ENCODE results near the gene GABBR2.

Gene GABBR2

GRCh38 chr9:98572796-98573195 lies 135.9 kb downstream of the GABBR2 start:
- Mint-ChIP-seq H3K4me1 (ENCODE audit: low read depth) (peaks cover 17% of the 10 kb centered on the region), H3K27ac (no peak overlapping the region), H3K27me3 (ENCODE audit: low read depth) (peaks cover 36% of the 10 kb centered on the region), H3K36me3 (ENCODE audit: low read depth) (no peaks in the 10 kb centered on the region), H3K9me3 (no peaks in the 10 kb centered on the region), H3K4me3 (no peak overlapping the region)

GRCh38 chr9:98572054-98572627 lies 136.6 kb downstream of the GABBR2 start:
- H3K36me3 Mint-ChIP-seq (ENCODE audit: low read depth): no peaks in the 10 kb centered on the region
- H3K4me1 Mint-ChIP-seq (ENCODE audit: low read depth): peaks cover 17% of the 10 kb centered on the region
- H3K27me3 Mint-ChIP-seq (ENCODE audit: low read depth): peaks cover 35% of the 10 kb centered on the region
- no peak overlapping the region for H3K27ac Mint-ChIP-seq
- no peak overlapping the region for H3K4me3 Mint-ChIP-seq
- no peaks in the 10 kb centered on the region for H3K9me3 Mint-ChIP-seq

GRCh38 chr9:98571643-98572042 lies 137.1 kb downstream of the GABBR2 start:
- no peak overlapping the region for H3K27ac Mint-ChIP-seq
- H3K4me1 Mint-ChIP-seq (ENCODE audit: low read depth): peaks cover 17% of the 10 kb centered on the region
- H3K27me3 Mint-ChIP-seq (ENCODE audit: low read depth): peaks cover 34% of the 10 kb centered on the region
- no peak overlapping the region for H3K4me3 Mint-ChIP-seq
- no peaks in the 10 kb centered on the region for H3K36me3 Mint-ChIP-seq (ENCODE audit: low read depth)
- H3K9me3 Mint-ChIP-seq: no peaks in the 10 kb centered on the region

- H3K27me3 Mint-ChIP-seq (ENCODE audit: low read depth): peaks cover 29% of the 10 kb centered on the region
- H3K9me3 Mint-ChIP-seq: no peaks in the 10 kb centered on the region
- no peak overlapping the region for H3K27ac Mint-ChIP-seq
- H3K4me1 Mint-ChIP-seq (ENCODE audit: low read depth): peaks cover 11% of the 10 kb centered on the region
- no peak overlapping the region for H3K4me3 Mint-ChIP-seq
- H3K36me3 Mint-ChIP-seq (ENCODE audit: low read depth): no peaks in the 10 kb centered on the region
Observed at GRCh38 chr9:98570663-98571440, 137.9 kb downstream of the GABBR2 start.

GRCh38 chr9:98570055-98570454 lies 138.7 kb downstream of the GABBR2 start:
- no peak overlapping the region for H3K4me3 Mint-ChIP-seq
- no peak overlapping the region for H3K27ac Mint-ChIP-seq
- H3K36me3 Mint-ChIP-seq (ENCODE audit: low read depth): no peaks in the 10 kb centered on the region
- H3K4me1 Mint-ChIP-seq (ENCODE audit: low read depth): peaks cover 3% of the 10 kb centered on the region
- no peaks in the 10 kb centered on the region for H3K9me3 Mint-ChIP-seq
- peaks cover 24% of the 10 kb centered on the region for H3K27me3 Mint-ChIP-seq (ENCODE audit: low read depth)

- Mint-ChIP-seq H3K4me1 (ENCODE audit: low read depth) (no peaks in the 10 kb centered on the region), H3K27ac (no peak overlapping the region), H3K4me3 (no peak overlapping the region), H3K9me3 (no peaks in the 10 kb centered on the region), H3K27me3 (ENCODE audit: low read depth) (peaks cover 20% of the 10 kb centered on the region), H3K36me3 (ENCODE audit: low read depth) (no peaks in the 10 kb centered on the region)
Observed at GRCh38 chr9:98569491-98569890, 139.2 kb downstream of the GABBR2 start.

GRCh38 chr9:98568909-98569469 lies 139.7 kb downstream of the GABBR2 start:
- H3K27ac Mint-ChIP-seq: no peak overlapping the region
- H3K36me3 Mint-ChIP-seq (ENCODE audit: low read depth): no peaks in the 10 kb centered on the region
- H3K27me3 Mint-ChIP-seq (ENCODE audit: low read depth): peaks cover 20% of the 10 kb centered on the region
- H3K4me1 Mint-ChIP-seq (ENCODE audit: low read depth): no peaks in the 10 kb centered on the region
- no peak overlapping the region for H3K4me3 Mint-ChIP-seq
- H3K9me3 Mint-ChIP-seq: no peaks in the 10 kb centered on the region

GRCh38 chr9:98568234-98568908 lies 140.4 kb downstream of the GABBR2 start:
- H3K36me3 Mint-ChIP-seq (ENCODE audit: low read depth): no peaks in the 10 kb centered on the region
- H3K27ac Mint-ChIP-seq: no peak overlapping the region
- no peaks in the 10 kb centered on the region for H3K4me1 Mint-ChIP-seq (ENCODE audit: low read depth)
- no peaks in the 10 kb centered on the region for H3K9me3 Mint-ChIP-seq
- no peak overlapping the region for H3K4me3 Mint-ChIP-seq
- peaks cover 15% of the 10 kb centered on the region for H3K27me3 Mint-ChIP-seq (ENCODE audit: low read depth)

GRCh38 chr9:98567540-98568233 lies 141.0 kb downstream of the GABBR2 start:
- no peaks in the 10 kb centered on the region for H3K9me3 Mint-ChIP-seq
- peaks cover 15% of the 10 kb centered on the region for H3K27me3 Mint-ChIP-seq (ENCODE audit: low read depth)
- no peaks in the 10 kb centered on the region for H3K4me1 Mint-ChIP-seq (ENCODE audit: low read depth)
- no peaks in the 10 kb centered on the region for H3K36me3 Mint-ChIP-seq (ENCODE audit: low read depth)
- no peak overlapping the region for H3K27ac Mint-ChIP-seq
- H3K4me3 Mint-ChIP-seq: no peak overlapping the region

- Mint-ChIP-seq H3K9me3 (no peaks in the 10 kb centered on the region), H3K4me3 (no peak overlapping the region)
Observed at GRCh38 chr9:98565152-98566135, 143.3 kb downstream of the GABBR2 start.

GRCh38 chr9:98564714-98565113 lies 144.0 kb downstream of the GABBR2 start:
- no peaks in the 10 kb centered on the region for H3K36me3 Mint-ChIP-seq (ENCODE audit: low read depth)
- H3K9me3 Mint-ChIP-seq: no peaks in the 10 kb centered on the region
- H3K4me1 Mint-ChIP-seq (ENCODE audit: low read depth): no peaks in the 10 kb centered on the region
- peaks cover 18% of the 10 kb centered on the region for H3K27me3 Mint-ChIP-seq (ENCODE audit: low read depth)
- no peak overlapping the region for H3K4me3 Mint-ChIP-seq
- no peak overlapping the region for H3K27ac Mint-ChIP-seq

More at GRCh38 chr9:98565152-98566135, 143.3 kb downstream of the GABBR2 start:
- H3K27me3 Mint-ChIP-seq (ENCODE audit: low read depth): peaks cover 18% of the 10 kb centered on the region
- no peak overlapping the region for H3K27ac Mint-ChIP-seq
- no peaks in the 10 kb centered on the region for H3K36me3 Mint-ChIP-seq (ENCODE audit: low read depth)
- no peaks in the 10 kb centered on the region for H3K4me1 Mint-ChIP-seq (ENCODE audit: low read depth)

- no peaks in the 10 kb centered on the region for H3K4me1 Mint-ChIP-seq (ENCODE audit: low read depth)
- H3K36me3 Mint-ChIP-seq (ENCODE audit: low read depth): no peaks in the 10 kb centered on the region
- no peaks in the 10 kb centered on the region for H3K9me3 Mint-ChIP-seq
- H3K27me3 Mint-ChIP-seq (ENCODE audit: low read depth): peaks cover 16% of the 10 kb centered on the region
- H3K27ac Mint-ChIP-seq: no peak overlapping the region
- H3K4me3 Mint-ChIP-seq: no peak overlapping the region
Observed at GRCh38 chr9:98563988-98564387, 144.7 kb downstream of the GABBR2 start.

- Mint-ChIP-seq H3K4me3 (no peak overlapping the region), H3K27me3 (ENCODE audit: low read depth) (peaks cover 13% of the 10 kb centered on the region)
Observed at GRCh38 chr9:98563212-98563907, 145.4 kb downstream of the GABBR2 start.

More at GRCh38 chr9:98563212-98563907, 145.4 kb downstream of the GABBR2 start:
- no peaks in the 10 kb centered on the region for H3K36me3 Mint-ChIP-seq (ENCODE audit: low read depth)
- no peak overlapping the region for H3K27ac Mint-ChIP-seq
- no peaks in the 10 kb centered on the region for H3K9me3 Mint-ChIP-seq
- H3K4me1 Mint-ChIP-seq (ENCODE audit: low read depth): no peaks in the 10 kb centered on the region

Data from T-helper 1 cell treated with Interleukin-12 subunit alpha and Interleukin-12 subunit beta and Interleukin-4 antibody, amounts not matched to agents 30 μg/mL and 1 μg/mL, for 36 hours (primary cell).